Kidney (tissue), 14 donors: ENCODE measurements around the gene TRAF3IP1. TPM values are rescaled to one million over a fixed set of nuclear protein-coding genes. Genes with fewer than 3 reads are reported as not detected.
A peak's percentile ranks its signal among the peaks of the same experiment; 100 is the strongest.

Experiments used
- DNase-seq, 5 donors: peaks; one replicate each; pipeline ENCODE4 v3.0.0-alpha.2; 2013 to 2020
- FAIRE-seq: peaks from 2 replicates; lab custom pipeline; 2012; peaks lifted over from hg19 to GRCh38; lab: Jason Lieb, UNC
- H3K27ac ChIP-seq, 2 donors: one replicate each; pipeline ENCODE4 v1.7.0; 2013; ENCODE audit warnings: low read depth in 2 of 2, low read length in 2 of 2, inconsistent platforms in 1 of 2
- H3K27me3 ChIP-seq: one replicate; pipeline ENCODE4 v1.7.1; 2013; ENCODE audit warnings: low read length, inconsistent platforms; ENCODE audit not compliant: control insufficient read depth, insufficient read depth
- H3K36me3 ChIP-seq, 3 donors: one replicate each; pipeline versions ENCODE4 v1.7.0 to v1.7.1; 2013; ENCODE audit warnings: low read length in 3 of 3, control low read depth in 1 of 3, inconsistent platforms in 1 of 3; ENCODE audit not compliant: insufficient read depth in 3 of 3, control insufficient read depth in 2 of 3
- H3K4me1 ChIP-seq, 3 donors: one replicate each; pipeline versions ENCODE4 v1.7.0 to v1.7.1; 2013; ENCODE audit warnings: low read length in 3 of 3, inconsistent platforms in 1 of 3, low read depth in 1 of 3; ENCODE audit not compliant: control insufficient read depth in 2 of 3, insufficient read depth in 2 of 3
- H3K4me3 ChIP-seq, 3 donors: one replicate each; pipeline versions ENCODE4 v1.7.0 to v1.8.1; 2013; ENCODE audit warnings: low read length in 3 of 3, control low read depth in 1 of 3, inconsistent platforms in 1 of 3
- H3K9ac ChIP-seq, 3 donors: one replicate each; pipeline versions ENCODE4 v1.7.0 to v1.7.1; 2013; ENCODE audit warnings: low read length in 3 of 3, control low read depth in 1 of 3, inconsistent platforms in 1 of 3
- H3K9me3 ChIP-seq, 3 donors: one replicate each; pipeline versions ENCODE4 v1.7.0 to v1.7.1; 2013; ENCODE audit warnings: low read length in 3 of 3, control low read depth in 1 of 3, inconsistent platforms in 1 of 3; ENCODE audit not compliant: control insufficient read depth in 2 of 3, insufficient read depth in 1 of 3
- intact Hi-C: fragments of 100-400 bp; cut with DNase I; formaldehyde crosslinking; loops from one replicate; pipeline ENCODE4 v1.11.1; 2022
- polyA plus RNA-seq: library from polyadenylated mRNA; stranded (reverse); fragments of 350-450 nt; fragmentation: Illumina TruSeq; extraction: RNeasy Lipid Tissue Mini Kit (QIAGEN cat#74804); gene quantifications from one replicate; pipeline ENCODE4 v1.2.3, GENCODE V29; 2014; ENCODE audit warnings: low read depth, low replicate concordance; ENCODE audit not compliant: insufficient read depth
- total RNA-seq: library from RNA; stranded (reverse); fragmentation: NEBNext Ultra II Directional; extraction: Animal tissue kit (Norgen Biotek cat#: 25700); gene quantifications from one replicate; pipeline ENCODE4 v1.2.1, GENCODE V29; 2021
- TF ChIP-seq, protein P1 (sequence below): IDR thresholded peaks from 3 replicates; pipeline ENCODE4 v1.5.1; 2012; ENCODE audit warnings: mild to moderate bottlenecking, moderate library complexity, borderline replicate concordance; ENCODE audit not compliant: insufficient read depth; ENCODE audit errors: extremely low read depth
- donor health status: control.
- donor health status: control.
- donor health status: control.
- donor health status: control.
- donor health status: control.
- donor health status: DM: yes; HTN: yes; CAD: no.
- donor health status: Normal renal cell carcinoma (clear cell type).

Gene TRAF3IP1
- total and polyA plus RNA-seq, 2 donors from 2014 or later: 6.4 to 24.2 TPM

DNA sequence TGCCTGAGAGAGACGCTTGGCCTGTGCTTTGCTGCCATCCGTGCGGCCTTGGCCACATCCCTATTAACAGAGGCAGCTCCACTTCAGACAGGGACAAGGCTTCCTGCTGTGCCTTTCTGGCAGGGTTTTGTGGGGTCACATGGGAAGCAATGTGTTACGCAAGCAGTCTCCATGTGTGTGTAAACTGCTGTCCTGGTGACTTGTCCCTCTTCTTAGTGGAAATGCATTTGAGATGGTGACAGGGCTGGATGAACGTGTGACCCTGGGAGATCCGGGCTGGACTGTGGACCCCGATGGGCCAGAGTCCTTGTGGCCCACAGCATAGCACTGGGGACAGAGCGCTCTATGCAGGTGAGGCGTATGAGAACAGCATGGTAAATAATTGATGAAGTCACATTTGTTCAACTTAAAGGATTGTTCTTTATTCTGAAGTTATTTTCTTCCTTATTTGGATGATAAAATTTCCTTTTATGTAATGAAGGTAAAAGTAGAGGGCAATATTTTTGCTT is 129.6 kb downstream of the TRAF3IP1 start:
- DNase-seq: peak in 1 of 5 donors; percentile 87
- Histone ChIP-seq H3K27ac (no peak overlapping the region), H3K4me3 (no peak overlapping the region), H3K9ac (no peak overlapping the region), H3K9me3 (no peaks in the 10 kb centered on the region), H3K4me1 (no peaks in the 10 kb centered on the region), H3K27me3 (no peaks in the 10 kb centered on the region), H3K36me3 (peaks cover 2 to 31% (median 27%) of the 10 kb centered on the region in 3 donors)
- no peak for FAIRE-seq
- intact Hi-C loops: no loop called here
- TF ChIP-seq, protein P1, sequence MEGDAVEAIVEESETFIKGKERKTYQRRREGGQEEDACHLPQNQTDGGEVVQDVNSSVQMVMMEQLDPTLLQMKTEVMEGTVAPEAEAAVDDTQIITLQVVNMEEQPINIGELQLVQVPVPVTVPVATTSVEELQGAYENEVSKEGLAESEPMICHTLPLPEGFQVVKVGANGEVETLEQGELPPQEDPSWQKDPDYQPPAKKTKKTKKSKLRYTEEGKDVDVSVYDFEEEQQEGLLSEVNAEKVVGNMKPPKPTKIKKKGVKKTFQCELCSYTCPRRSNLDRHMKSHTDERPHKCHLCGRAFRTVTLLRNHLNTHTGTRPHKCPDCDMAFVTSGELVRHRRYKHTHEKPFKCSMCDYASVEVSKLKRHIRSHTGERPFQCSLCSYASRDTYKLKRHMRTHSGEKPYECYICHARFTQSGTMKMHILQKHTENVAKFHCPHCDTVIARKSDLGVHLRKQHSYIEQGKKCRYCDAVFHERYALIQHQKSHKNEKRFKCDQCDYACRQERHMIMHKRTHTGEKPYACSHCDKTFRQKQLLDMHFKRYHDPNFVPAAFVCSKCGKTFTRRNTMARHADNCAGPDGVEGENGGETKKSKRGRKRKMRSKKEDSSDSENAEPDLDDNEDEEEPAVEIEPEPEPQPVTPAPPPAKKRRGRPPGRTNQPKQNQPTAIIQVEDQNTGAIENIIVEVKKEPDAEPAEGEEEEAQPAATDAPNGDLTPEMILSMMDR: no peak

DNA sequence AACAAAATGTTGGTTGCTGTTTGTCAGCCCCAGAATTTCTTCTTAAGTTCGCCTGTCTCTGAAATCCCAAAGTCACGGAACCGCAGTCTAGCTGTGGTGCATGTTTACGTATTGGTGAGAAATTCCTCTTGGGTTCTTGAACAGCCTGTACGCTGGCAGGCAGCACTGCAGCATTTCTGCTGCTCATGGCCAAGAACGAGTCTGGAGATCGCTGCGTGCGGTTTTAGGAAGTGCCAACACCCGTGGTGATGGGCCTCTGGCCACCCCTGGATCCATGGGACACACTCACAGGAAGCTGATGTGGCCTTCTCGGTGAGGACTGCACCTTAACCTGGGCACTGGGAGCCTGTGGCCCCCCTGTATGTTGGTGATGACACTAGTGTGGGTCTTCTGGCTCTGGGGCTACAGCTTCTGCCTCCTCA is 130.1 kb downstream of the TRAF3IP1 start:
- peaks cover 2 to 27% (median 24%) of the 10 kb centered on the region in 3 donors for H3K36me3 ChIP-seq
- H3K9ac ChIP-seq: no peak overlapping the region
- FAIRE-seq (no peak), DNase-seq (no peak)
- TF ChIP-seq, protein P1: no peak
- no peak overlapping the region for H3K27ac ChIP-seq
- H3K4me3 ChIP-seq: no peak overlapping the region
- intact Hi-C loops: no loop called here
- H3K9me3 ChIP-seq: no peaks in the 10 kb centered on the region
- H3K27me3 ChIP-seq: no peaks in the 10 kb centered on the region
- H3K4me1 ChIP-seq: no peaks in the 10 kb centered on the region

Other genes with a start within 250 kb of the TRAF3IP1 start
- gene ESPNL, start 220.2 kb upstream of the TRAF3IP1 start, total RNA-seq: 2.7 TPM
- gene ESPNL, start 220.2 kb upstream of the TRAF3IP1 start, polyA plus RNA-seq: 0.28 TPM
- gene KLHL30, start 181.8 kb upstream of the TRAF3IP1 start, total RNA-seq: 5.7 TPM
- 0.24 TPM for gene KLHL30, start 181.8 kb upstream of the TRAF3IP1 start, polyA plus RNA-seq
- gene ERFE, start 161.5 kb upstream of the TRAF3IP1 start, total RNA-seq: 61.4 TPM
- 1.6 TPM for gene ERFE, start 161.5 kb upstream of the TRAF3IP1 start, polyA plus RNA-seq
- 47.7 TPM for gene ILKAP, start 116.8 kb upstream of the TRAF3IP1 start, total RNA-seq
- 38.4 TPM for gene ILKAP, start 116.8 kb upstream of the TRAF3IP1 start, polyA plus RNA-seq
- gene HES6, start 80.5 kb upstream of the TRAF3IP1 start, total RNA-seq: 5.2 TPM
- gene HES6, start 80.5 kb upstream of the TRAF3IP1 start, polyA plus RNA-seq: 5.5 TPM
- 28.4 TPM for gene PER2, start 31.9 kb upstream of the TRAF3IP1 start, total RNA-seq
- gene PER2, start 31.9 kb upstream of the TRAF3IP1 start, polyA plus RNA-seq: 1.8 TPM
- gene ASB1, start 106.4 kb downstream of the TRAF3IP1 start, total RNA-seq: 28.1 TPM
- gene ASB1, start 106.4 kb downstream of the TRAF3IP1 start, polyA plus RNA-seq: 29.4 TPM